Stimulated activated CD4-positive, alpha-beta T cell treated with anti-CD3 and anti-CD28 coated beads, Interleukin-4, amount 100 ng/mL, for 1 hour (primary cell): ENCODE data around the gene CRBN.

Experiments used
- DNase-seq: peaks from one replicate; pipeline ENCODE4 v3.0.0-alpha.2; 2020

Gene CRBN

GRCh38 chr3:3109407-3110298 lies 69.8 kb downstream of the CRBN start:
- no peak for DNase-seq

DNA sequence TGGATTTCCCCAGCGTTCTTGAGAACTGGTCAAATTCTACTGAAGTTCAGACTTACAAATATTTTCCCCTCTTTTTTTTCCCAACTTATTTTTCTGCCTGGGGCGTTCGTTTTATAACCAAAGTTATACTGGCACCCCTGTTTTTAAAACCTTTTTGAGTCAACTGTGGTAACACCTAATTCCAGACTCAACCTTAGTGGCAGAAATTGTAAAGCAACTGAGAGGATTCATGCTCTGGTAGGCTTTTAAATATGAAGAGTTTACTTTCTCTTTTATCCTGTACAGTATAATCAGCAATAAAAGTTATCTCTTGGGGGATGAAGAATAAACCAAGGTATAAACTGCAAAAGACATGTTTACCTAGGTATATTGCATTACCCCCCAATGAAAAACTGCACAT lies 71.6 kb downstream of the CRBN start:
- no peak for DNase-seq

GRCh38 chr3:3107181-3107580 lies 72.3 kb downstream of the CRBN start:
- DNase-seq: no peak

DNA sequence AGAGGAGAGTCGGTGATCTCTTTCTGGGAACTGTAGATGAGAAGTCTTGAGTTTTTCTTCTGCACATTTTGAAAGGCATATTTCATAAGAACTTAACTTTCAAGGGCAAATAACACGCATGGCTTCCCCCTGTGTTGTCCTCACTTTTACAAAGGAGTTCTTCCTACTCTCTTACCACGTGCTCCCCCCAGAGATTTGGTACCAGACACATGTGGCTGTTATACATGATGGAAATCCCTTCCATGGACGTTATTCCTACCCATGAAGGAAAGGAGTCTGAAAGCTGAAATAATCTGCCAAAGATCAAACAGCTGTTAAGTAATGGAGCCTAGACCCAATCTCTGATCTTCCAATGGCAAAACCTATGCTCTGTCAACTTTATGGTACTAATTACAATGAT lies 73.7 kb downstream of the CRBN start:
- DNase-seq: no peak

GRCh38 chr3:3105246-3105645 lies 74.2 kb downstream of the CRBN start:
- no peak for DNase-seq

- DNase-seq: no peak
These were observed 76.7 kb downstream of the CRBN start for GRCh38 chr3:3102751-3103150.

DNA sequence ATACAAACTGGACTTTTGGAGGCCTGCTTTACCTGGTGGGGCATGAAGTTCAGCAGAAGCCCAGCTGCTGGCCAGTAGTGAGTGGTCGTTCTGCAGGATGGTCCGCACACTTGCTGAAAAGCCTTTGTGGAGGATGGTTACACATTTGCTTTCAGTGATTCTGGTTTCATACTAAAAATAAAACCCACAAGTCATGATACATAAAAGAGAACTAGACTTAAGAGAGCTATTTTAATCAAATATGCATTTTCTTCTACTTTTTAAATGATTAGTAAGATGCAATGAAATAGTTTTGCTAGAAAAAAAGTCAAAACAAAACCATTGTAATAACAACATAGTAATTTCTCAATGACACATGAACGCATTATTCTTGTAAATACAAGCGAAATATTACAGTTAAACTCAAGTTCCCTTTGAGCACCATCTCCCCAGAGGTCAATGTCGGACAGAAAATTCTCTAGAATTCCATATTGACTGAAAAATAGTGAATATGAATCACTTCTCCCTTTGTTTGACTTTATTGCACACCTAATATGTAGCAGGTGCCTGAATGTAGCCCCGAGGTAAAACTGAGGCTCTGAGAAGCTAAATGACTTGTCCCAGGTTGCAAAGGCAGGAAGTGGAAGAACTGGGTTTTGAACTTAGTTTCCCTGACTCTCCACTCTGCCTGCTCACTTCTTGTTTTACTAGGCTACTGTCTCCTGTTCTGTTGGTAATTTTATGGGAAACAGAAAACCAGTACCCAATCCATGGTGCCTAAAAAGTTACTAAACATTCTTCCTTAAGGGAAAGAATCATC lies 77.6 kb downstream of the CRBN start:
- DNase-seq: no peak
